AG04450 (cell line): Measurements from ENCODE around the gene WDR27. TPM values are rescaled to one million over a fixed set of nuclear protein-coding genes. Genes with fewer than 3 reads are reported as not detected.

Source experiments
- CTCF ChIA-PET: fragments of 300-600, 350-600 bp; formaldehyde crosslinking; extraction: SDS; loops from one replicate; lab custom pipeline; 2022; ENCODE audit warnings: antibody characterized with exemption, inconsistent platforms; lab: Charles Lee
- POLR2A ChIA-PET: fragments of 350-600 bp; formaldehyde crosslinking; extraction: SDS; loops from one replicate; lab custom pipeline; 2021; ENCODE audit warnings: antibody characterized with exemption, inconsistent platforms; lab: Yijun Ruan, JAX
- DNase-seq: peaks from one replicate; pipeline ENCODE4 v3.0.0-alpha.2; 2011; ENCODE audit warnings: low read depth, low spot score
- H3K27ac ChIP-seq: one replicate; pipeline ENCODE4 v1.5.1; 2012; ENCODE audit warnings: low read depth, low read length, control low read depth
- H3K27me3 ChIP-seq: one replicate; pipeline ENCODE4 v1.6.0; 2012; ENCODE audit warnings: low read length; ENCODE audit not compliant: control insufficient read depth, insufficient read depth
- H3K4me3 ChIP-seq: 2 replicates; pipeline ENCODE4 v1.5.1; 2011; ENCODE audit warnings: mild to moderate bottlenecking, low read depth, low read length, control low read depth
- H3K9me3 ChIP-seq: 2 replicates; pipeline ENCODE4 v1.5.1; 2012; ENCODE audit warnings: low read length; ENCODE audit not compliant: control insufficient read depth, insufficient read depth
- CTCF ChIP-seq: IDR thresholded peaks from 2 replicates; pipeline ENCODE4 v1.5.1; 2011; ENCODE audit warnings: low read depth, low read length, control low read depth, inconsistent platforms
- polyA plus RNA-seq: library from polyadenylated mRNA; depleted of rRNA; stranded (reverse); fragments of >200 nt; gene quantifications from 2 replicates; pipeline ENCODE4 v1.2.3, GENCODE V29; 2011

The WDR27 gene
- polyA plus RNA-seq, 1 experiment = 20.5 TPM

DNA sequence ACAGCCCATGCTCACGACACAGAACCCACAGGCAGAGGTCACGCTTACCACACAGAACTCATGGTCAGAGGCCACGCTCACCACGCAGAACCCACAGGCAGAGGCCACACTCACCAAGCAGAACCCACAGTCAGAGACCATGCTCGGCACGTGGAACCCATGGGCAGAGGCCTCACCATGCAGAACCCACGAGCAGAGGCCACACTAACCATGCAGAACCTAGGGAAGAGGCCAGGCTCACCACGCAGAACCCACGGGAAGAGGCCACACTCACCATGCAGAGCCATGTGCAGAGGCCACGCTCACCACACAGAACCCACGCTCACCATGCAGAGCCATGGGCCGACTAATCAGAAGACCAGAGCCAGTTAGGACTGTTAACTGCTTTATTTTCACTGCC lies 245.0 kb downstream of the WDR27 start:
- H3K27ac ChIP-seq = no peak overlapping the region
- no peak overlapping the region for H3K4me3 ChIP-seq
- DNase-seq = no peak
- H3K27me3 ChIP-seq = no peaks in the 10 kb centered on the region
- CTCF ChIA-PET = no interaction called here
- POLR2A ChIA-PET = no interaction called here
- TF ChIP-seq CTCF = no peak
- peaks cover 8% of the 10 kb centered on the region; the same call in 1 of the 2 replicates for H3K9me3 ChIP-seq

- H3K27ac ChIP-seq = no peak overlapping the region
- DNase-seq = no peak
- H3K27me3 ChIP-seq = no peaks in the 10 kb centered on the region
- no peak for TF ChIP-seq CTCF
- H3K9me3 ChIP-seq = peaks cover 8% of the 10 kb centered on the region; the same call in 1 of the 2 replicates
- CTCF ChIA-PET = interaction anchor here (1.4 kb wide), 1 partner anchor 499 kb away, joined by 3 read pairs; no protein-coding TSS in a partner anchor
- POLR2A ChIA-PET = no interaction called here
- no peak overlapping the region for H3K4me3 ChIP-seq
Measured at GRCh38 chr6:169455470-169455869, 246.4 kb downstream of the WDR27 start.

GRCh38 chr6:169454872-169455204 lies 247.0 kb downstream of the WDR27 start:
- Histone ChIP-seq H3K27me3 (no peaks in the 10 kb centered on the region), H3K4me3 (no peak overlapping the region), H3K27ac (peak overlapping the region; percentile 43), H3K9me3 (peaks cover 8% of the 10 kb centered on the region; the same call in 1 of the 2 replicates)
- POLR2A ChIA-PET = no interaction called here
- CTCF ChIA-PET = interaction anchor here (1.4 kb wide), 1 partner anchor 498 kb away, joined by 3 read pairs; no protein-coding TSS in a partner anchor
- DNase-seq = no peak
- no peak for TF ChIP-seq CTCF

DNA sequence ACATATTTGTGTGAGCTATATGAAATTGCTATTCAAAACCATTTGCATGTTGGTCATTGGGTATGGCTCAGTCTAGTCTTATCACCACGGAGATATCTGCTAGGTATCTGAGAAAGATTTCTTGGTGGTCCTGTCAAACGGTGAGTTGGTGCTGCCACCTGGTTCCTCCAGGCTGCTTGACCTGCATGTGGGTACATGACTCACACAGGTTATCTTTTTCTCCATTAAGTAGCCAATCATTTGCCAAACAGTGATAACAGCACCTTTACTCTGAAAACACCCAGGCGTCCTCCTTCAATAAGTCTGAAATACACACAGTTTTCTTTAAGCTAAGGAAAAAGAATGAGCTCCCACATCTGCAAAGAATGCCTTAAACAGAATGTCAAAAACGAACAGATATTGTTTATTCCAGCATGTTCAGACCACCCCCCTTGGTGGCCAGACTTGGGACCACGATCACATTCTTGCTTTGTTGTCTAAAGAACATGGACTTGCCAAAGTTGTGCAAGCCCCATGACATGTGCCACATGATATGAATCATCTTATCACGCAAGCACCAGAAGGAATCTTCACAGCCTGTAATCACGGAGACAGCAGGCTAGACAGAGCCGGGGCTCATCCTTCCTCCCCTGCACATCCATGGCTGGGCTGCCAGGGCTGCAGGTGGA lies 247.5 kb downstream of the WDR27 start:
- peak; percentile 4; the same call in 1 of the 2 replicates for TF ChIP-seq CTCF
- POLR2A ChIA-PET = interaction anchor here (1.3 kb wide), 1 partner anchor 378 kb away, joined by 3 read pairs; no protein-coding TSS in a partner anchor
- peak; percentile 84 for DNase-seq
- H3K27me3 ChIP-seq = no peaks in the 10 kb centered on the region
- H3K4me3 ChIP-seq = no peak overlapping the region
- peaks cover 10% of the 10 kb centered on the region; the same call in 1 of the 2 replicates for H3K9me3 ChIP-seq
- H3K27ac ChIP-seq = peak overlapping the region; percentile 43
- CTCF ChIA-PET = interaction anchor here (0.8 to 1.4 kb wide), 2 partner anchors 33 to 498 kb away, joined by 3 to 4 read pairs; no protein-coding TSS in a partner anchor
